Stimulated activated CD4-positive, alpha-beta T cell treated with anti-CD3 and anti-CD28 coated beads, Interleukin-12 subunit alpha, Interleukin-12 subunit beta, amount 100 ng/mL, for 24 hours (primary cell): Measurements from ENCODE around the gene CTAG2.
"Not testable (repeated sequence)": the region's sequence is repeated elsewhere in the genome, so short reads cannot be mapped to it uniquely, and the experiment has no call there.

Source experiments
- DNase-seq, 2 experiments: peaks; one replicate each; pipeline ENCODE4 v3.0.0-alpha.2; 2020; ENCODE audit warnings: low read depth in 2 of 2

Gene CTAG2

GRCh38 chrX:154648931-154649330 is 4.4 kb downstream of the CTAG2 start:
- DNase-seq: no peak

GRCh38 chrX:154645745-154646378 is 7.5 kb downstream of the CTAG2 start:
- not testable (repeated sequence) for DNase-seq

- not testable (repeated sequence) for DNase-seq
Measured at GRCh38 chrX:154643708-154644107, 9.7 kb downstream of the CTAG2 start.

GRCh38 chrX:154641740-154642139 is 11.6 kb downstream of the CTAG2 start:
- DNase-seq: not testable (repeated sequence)

GRCh38 chrX:154633661-154634060 is 19.7 kb downstream of the CTAG2 start:
- DNase-seq: not testable (repeated sequence)

GRCh38 chrX:154630949-154631348 is 22.4 kb downstream of the CTAG2 start:
- DNase-seq: not testable (repeated sequence)

- not testable (repeated sequence) for DNase-seq
Measured at GRCh38 chrX:154628960-154629359, 24.4 kb downstream of the CTAG2 start.

GRCh38 chrX:154620767-154621414 is 32.5 kb downstream of the CTAG2 start:
- not testable (repeated sequence) for DNase-seq

GRCh38 chrX:154619182-154619581 is 34.2 kb downstream of the CTAG2 start, which contains the start of gene CTAG1B:
CTAG1B (minus strand) TSS chrX:154619282; CDS start chrX:154619218, 64 bp downstream.
- not testable (repeated sequence) for DNase-seq

GRCh38 chrX:154613586-154613985 is 39.8 kb downstream of the CTAG2 start:
- not testable (repeated sequence) for DNase-seq

GRCh38 chrX:154611146-154611545 is 42.2 kb downstream of the CTAG2 start:
- DNase-seq: not testable (repeated sequence)

GRCh38 chrX:154608823-154609222 is 44.6 kb downstream of the CTAG2 start:
- not testable (repeated sequence) for DNase-seq

GRCh38 chrX:154607976-154608375 is 45.4 kb downstream of the CTAG2 start:
- DNase-seq: not testable (repeated sequence)

- DNase-seq: no peak
Measured at GRCh38 chrX:154607370-154607769, 46.0 kb downstream of the CTAG2 start.

- DNase-seq: no peak
Measured at GRCh38 chrX:154605566-154605965, 47.8 kb downstream of the CTAG2 start.

GRCh38 chrX:154603438-154604430 is 49.6 kb downstream of the CTAG2 start:
- DNase-seq: no peak

- DNase-seq: no peak
Measured at GRCh38 chrX:154602766-154603437, 50.5 kb downstream of the CTAG2 start.

- no peak for DNase-seq
Measured at GRCh38 chrX:154602226-154602625, 51.2 kb downstream of the CTAG2 start.
